ENCODE measurements around the gene LBHD2.

The LBHD2 gene

DNA sequence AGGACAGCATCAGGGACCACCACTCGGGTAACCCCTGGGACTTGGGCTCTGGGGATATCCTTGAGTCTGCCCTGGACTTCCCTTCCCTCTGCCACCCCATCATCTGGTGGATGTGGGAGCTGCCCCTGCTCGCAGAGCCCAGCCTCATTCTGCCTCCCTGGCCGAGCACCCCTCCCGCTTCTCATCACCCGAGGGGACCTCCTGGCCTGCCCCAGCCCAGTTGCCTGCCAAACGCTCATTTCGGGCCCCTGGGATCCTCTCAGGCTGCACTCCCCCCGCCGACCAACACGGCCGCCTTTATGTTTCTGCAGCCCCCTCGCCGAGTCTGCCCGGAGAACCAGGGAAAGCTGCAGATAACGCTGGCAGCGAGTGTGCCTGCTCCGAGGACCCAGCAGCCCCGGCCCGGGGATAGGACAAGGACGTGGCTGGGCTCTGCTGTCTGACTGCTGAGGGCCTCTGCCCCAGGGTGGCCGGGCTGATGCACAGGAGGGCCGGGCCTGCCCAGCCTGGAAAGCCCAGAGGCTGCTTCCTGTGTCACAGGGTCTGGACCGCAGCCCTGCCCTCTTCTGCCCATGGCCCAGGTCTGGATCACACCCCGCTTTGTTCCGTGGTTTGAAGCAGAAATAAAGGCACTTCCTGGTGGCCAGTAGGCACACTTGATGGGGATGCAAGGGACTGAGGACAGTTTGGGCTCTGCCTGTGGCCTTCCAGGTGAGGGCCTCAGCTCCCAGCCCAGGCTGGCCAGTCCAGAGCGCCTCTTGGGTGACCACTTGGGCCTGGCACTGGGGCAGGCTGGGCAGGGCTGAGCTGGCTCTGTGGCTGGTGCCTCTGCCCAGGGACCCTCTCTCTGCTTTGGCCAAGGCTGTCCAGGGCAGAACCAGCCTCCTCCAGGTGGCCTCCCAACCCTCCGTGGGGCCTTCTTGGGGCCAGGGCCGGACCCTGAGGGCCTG is 5.7 kb downstream of the LBHD2 start:
- no peak for DNase-seq (ENCODE audit: insufficient read length, low spot score)
- no peak for FAIRE-seq

- FAIRE-seq = no peak
- no peak for DNase-seq (ENCODE audit: insufficient read length, low spot score)
Observed at GRCh38 chr14:103090481-103091020, 6.5 kb downstream of the LBHD2 start.

DNA sequence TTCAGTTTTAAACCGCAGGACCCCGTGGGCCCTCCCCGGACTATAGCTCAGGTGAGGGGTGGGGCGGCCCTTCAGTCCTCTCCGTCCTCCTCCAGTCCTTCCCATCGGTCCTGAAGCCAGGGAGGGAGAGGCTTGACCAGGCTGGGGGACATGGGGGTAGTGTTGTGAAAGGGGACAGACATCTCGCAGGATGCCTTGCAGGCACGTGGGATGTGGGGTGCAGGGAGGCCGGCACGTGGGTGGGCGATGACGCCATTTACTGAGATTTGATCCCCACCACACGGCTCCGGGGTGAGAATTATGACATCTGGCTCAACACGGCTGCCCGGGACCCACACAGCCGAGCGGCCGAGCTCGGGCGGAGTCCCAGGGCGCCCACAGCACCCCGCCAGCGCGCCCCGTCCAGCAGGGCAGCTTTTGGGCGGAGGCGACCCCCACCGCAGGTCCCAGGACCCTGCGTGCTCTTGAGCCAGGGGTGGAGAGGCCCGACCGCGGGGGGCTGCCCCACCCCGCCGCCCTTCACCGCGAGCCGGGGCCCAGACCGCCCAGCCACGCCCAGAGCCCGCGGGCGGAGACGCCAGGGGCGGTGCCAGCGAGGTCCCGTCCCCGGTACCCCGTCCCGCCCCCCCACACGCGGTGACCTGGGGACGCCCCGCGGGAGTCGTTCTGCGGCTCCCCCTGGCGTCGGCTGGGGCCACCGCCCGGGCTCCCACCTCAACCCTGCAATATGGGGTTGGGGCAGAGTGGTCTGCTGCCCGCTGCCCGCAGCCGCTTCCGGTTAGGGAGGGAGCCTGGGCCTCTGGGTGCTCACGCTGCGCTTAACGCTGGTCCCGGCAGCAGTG is 7.3 kb downstream of the LBHD2 start:
- DNase-seq (ENCODE audit: insufficient read length, low spot score) (peak; percentile 97), FAIRE-seq (no peak)

DNA sequence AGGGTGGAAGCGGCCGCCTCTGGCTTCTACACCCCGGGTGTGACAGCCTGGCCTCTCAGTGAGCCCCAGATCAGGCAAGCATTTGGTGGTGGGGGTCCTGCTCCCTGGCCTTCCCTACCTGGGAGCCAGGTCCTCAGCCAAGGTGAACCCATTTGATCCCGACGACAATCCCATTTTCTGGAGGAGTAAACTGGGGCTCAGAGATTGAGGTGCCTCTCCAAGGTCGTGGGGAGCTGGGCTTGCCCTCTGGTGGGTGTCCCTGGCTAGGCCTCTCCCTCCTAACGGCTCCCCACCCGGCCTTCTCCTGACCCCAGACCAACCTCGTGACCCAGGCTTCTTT is 7.8 kb downstream of the LBHD2 start:
- FAIRE-seq = no peak

DNA sequence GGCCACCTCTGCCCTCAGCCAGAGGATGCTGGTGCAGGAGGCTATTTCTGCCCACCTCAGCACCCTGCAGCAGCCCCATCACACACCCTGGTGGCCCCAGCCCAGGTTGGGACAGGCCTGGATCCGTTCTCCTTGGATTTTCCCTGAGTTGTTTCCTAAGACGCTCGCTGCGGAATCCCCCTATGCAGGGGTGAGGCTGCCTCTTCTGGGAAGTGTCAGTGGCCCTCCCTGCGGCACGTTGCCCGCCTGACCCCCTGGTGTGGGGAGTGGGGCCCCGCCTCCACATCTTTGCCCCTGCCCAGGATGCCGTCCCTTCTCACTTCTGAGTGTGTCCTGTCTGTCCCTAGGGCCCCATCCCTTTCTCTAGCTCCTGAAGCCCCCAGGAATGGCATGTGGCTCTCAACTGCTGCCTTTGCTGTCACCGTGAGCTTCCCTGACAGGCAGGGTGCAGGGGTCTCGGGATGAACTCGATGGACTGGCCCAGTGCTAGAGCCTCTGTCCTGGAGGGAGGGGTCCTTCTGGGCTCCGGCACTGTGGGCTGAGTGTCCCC is 9.9 kb downstream of the LBHD2 start:
- FAIRE-seq (no peak), DNase-seq (ENCODE audit: insufficient read length, low spot score) (no peak)

More for the DNA sequence above, 7.8 kb downstream of the LBHD2 start:
- no peak for DNase-seq (ENCODE audit: insufficient read length, low spot score)

DNA sequence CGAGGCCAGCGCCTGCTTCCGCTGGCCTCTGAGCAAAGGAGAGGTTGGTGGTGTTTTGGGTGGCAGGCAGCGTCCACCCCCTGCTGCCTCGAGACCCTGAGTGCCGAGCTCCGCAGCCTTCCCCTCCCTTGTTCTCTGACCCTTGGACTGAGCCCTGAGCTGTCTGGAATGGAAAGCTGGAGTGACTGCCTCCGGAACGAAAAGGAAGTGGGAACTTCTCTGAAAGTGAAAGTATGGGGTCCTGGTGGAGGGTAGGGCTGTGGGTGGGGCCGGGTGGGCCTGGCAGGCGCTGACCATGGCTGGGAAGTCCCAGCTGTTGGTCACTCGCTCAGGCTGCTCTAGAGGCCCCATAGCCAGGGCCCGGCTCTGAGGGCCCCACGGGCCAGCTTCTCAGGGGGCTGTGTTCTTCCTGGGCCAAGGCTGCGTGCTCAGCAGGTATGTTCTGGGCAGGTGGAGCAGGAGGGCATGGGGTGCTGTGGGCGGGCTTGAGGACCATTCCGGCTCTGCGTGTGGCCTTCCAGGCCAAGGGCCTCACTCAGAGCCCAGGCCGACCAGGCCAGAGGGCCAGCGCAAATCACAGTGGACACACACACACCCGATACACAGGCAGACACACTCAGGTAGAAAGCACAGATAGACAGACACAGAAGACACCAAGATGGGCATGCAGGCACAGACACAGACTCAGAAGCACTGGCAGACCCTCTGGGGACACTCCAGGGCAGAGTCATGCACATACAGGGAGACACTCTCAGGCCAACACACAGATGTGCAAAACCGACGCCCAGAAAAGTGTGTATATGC is 10.6 kb downstream of the LBHD2 start, which contains the start of gene EXOC3L4:
EXOC3L4 (plus strand) TSS at position 320 of the 804 bp plus-strand sequence. CDS start 5,495 bp downstream, outside the sequence.
- FAIRE-seq = no peak
- no peak for DNase-seq (ENCODE audit: insufficient read length, low spot score)

GRCh38 chr14:103095210-103095778 is 11.3 kb downstream of the LBHD2 start:
- DNase-seq (ENCODE audit: insufficient read length, low spot score) = no peak

DNA sequence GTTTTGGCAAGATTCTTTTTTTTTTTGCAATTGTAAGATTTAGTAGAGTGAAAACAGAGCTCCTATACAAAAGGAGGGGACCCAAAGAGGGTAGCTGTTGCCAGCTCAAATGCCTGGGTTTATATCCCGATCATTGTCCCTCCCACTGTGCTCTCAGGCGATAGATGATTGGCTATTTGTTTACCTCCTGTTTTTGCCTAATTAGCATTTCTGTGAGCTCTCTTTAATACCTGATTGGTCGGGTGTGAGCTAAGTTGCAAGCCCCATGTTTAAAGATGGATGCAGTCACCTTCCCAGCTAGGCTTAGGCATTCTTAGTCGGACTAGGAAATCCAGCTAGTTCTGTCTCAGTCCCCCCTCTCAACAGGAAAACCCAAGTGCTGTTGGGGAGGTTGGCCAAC is 12.4 kb downstream of the LBHD2 start:
- DNase-seq (ENCODE audit: insufficient read length, low spot score) = no peak

More at GRCh38 chr14:103095210-103095778, 11.3 kb downstream of the LBHD2 start:
- no peak for FAIRE-seq

DNA sequence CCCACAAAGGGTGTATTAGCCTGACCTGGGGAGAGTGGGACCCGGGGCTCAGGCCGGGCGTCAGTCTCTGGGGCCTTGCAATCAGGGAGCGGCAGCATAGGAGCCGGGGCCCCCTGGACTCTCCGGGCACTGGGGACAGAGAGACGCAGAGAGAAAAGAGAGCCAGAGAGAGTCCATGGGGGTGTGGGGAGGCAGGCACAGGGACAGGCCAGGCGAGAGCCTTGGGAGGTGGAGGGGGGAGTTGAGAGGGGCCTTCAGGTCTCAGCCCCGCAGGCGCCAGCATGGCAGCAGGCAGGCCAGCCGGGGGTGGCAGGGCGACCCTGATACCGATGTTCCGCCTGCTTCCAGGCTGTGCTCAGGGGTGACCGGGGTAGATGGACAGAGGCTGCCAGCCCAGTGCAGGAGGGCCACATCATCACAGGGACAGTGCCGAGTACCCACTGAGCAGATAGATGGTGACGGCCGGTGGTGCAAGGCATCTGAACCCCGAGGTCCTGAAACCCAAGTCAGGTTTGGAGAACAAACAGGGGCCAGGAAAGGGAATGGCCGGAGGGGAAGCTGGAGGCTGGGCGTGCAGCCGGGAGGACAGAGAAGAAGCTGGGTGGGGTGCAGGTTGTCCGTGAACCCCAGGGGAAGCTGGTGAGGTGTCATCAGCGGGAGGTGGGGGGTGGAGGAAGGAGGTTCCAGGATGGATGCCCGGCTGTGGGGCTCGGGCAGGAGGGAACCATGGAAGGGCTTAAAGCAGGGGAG is 13.4 kb downstream of the LBHD2 start:
- DNase-seq (ENCODE audit: insufficient read length, low spot score) (no peak), FAIRE-seq (no peak)

More for the DNA sequence above, 12.4 kb downstream of the LBHD2 start:
- no peak for FAIRE-seq

DNA sequence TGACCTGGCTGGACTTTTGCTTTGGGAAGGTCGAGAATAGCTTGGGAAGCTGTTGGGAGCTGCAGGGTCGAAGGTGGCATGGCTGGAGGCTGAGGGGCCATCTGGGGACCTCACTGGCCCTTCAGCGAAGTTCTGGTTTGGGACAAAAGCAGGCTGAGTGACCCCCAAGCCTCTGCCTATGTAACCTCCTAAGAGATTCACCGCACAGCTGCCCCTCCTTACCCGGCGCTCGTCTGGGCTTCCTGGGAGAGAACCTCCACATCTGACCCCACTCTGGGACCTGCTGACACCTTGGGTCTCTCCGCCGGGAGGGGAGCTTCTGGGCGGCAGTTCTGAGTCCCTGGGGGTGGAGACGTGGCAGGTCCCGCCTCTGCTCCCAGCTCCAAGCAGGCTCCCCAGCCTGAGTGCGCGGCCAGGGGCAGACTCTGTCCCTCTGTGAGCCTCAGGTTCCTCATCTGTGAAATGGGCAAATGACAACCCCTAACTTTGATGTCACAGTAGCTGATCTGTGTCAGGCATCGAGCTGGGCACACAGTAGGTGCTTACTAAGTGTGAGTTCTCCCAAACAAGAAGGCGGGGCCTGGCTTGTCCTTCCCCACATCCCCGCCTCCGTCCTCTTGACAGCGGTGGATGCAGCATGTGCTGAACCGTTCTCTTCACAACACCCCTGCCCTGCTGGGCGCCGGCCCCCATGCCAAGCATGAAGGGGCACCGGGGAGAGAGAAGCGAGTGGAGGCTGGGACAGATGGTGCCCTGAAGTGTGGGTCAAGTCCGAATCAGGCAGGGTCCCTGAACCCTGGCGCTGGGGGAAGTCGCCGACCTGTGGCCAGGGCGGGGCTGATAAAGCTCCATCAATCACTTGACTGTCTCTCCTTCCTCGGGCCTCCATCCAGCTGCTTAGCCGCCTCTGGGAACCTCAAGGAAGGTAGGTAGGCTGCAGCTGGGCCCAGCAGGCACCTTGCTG is 14.3 kb downstream of the LBHD2 start:
- DNase-seq (ENCODE audit: insufficient read length, low spot score) (no peak), FAIRE-seq (no peak)

DNA sequence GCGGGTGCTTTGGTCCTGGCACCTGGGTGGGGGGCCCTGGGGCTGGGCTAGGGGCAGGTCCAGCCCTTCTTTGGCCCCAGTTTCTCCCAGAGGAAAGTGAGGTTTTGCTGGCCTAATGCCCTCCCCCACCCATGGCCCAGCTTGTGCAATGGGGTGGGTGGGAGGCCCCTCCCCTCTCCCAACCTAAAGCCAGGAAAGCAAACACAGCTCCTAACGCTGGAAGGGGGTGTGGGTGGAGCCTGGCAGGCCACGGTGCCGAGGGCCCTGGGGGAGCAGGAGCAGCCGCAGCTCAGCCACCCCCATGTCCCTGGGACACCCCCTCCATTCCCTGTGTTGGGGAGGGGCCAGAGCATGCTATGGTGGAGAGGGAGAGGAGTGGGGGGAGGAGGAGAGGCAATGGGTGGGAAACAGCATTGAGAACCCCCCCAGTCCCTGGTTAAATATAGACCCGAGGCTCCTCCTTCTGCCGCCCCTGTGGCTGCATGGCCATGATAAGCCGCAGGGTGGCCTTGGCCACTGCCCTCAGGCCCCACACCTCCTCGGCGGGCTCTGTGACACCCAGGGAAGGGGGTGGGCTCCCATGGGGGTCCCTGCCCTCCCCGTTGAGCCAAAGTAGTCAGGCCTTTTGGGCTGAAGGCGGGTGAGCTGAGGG is 15.2 kb downstream of the LBHD2 start:
- DNase-seq (ENCODE audit: insufficient read length, low spot score) (no peak), FAIRE-seq (no peak)

GRCh38 chr14:103099733-103100280 is 15.8 kb downstream of the LBHD2 start:
- FAIRE-seq (no peak), DNase-seq (ENCODE audit: insufficient read length, low spot score) (no peak)

DNA sequence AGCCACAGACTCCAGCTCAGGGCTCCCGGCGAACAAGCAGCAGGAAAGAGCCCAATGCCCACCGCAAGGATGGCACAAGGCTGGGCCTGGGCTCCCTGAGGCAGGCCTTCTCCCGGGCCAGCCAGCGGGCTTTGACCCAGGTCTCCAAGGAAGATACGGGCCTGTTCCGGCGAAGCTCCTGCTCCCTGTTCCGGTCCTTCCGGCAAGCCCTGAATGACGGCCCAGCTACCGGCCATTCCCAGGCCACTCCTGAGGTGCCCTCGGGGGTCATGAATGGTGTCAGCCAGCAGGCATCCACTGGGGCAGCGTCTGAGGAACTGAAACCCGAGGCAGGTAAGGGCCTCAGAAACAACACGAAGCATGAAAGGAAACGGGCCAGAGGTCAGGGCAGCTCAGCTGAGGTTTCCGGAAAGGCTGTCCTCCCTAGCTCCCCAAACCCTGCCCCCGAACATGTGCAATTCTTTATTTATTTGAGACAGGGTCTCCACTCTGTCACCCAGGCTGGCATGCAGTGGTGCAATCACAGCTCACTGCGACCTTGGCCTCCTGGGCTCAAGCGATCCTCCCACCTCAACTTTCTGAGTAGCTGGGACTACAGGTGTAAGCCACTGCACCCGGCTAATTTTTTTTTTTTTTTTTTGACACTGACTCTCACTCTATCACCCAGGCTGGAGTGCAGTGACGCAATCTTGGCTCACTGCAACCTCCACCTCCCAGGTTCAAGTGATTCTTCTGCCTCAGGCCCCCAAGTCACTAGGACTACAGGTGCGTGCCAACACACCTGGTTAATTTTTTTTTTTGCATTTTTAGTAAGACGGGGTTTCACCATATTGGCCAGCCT is 16.5 kb downstream of the LBHD2 start:
- DNase-seq (ENCODE audit: insufficient read length, low spot score) (peak; percentile 65), FAIRE-seq (peak; percentile 21)

GRCh38 chr14:103101257-103101962 is 17.4 kb downstream of the LBHD2 start:
- FAIRE-seq (no peak), DNase-seq (ENCODE audit: insufficient read length, low spot score) (no peak)

- DNase-seq (ENCODE audit: insufficient read length, low spot score) = no peak
- no peak for FAIRE-seq
Observed at GRCh38 chr14:103101963-103102688, 18.1 kb downstream of the LBHD2 start.
